ENCODE data around the gene NECAP2.
A peak's percentile ranks its signal among the peaks of the same experiment; 100 is the strongest.
"Not testable (repeated sequence)": the region's sequence is repeated elsewhere in the genome, so short reads cannot be mapped to it uniquely, and the experiment has no call there.

Gene NECAP2

GRCh38 chr1:16430606-16431005 is 9.9 kb upstream of the NECAP2 start:
- peak in 1 of 2 experiments; percentile 27 for DNase-seq

- DNase-seq, result no peak
Measured at GRCh38 chr1:16433030-16433429, 7.5 kb upstream of the NECAP2 start.

- no peak for DNase-seq
Measured at GRCh38 chr1:16434007-16434406, 6.5 kb upstream of the NECAP2 start.

GRCh38 chr1:16434501-16434900 is 6.0 kb upstream of the NECAP2 start:
- DNase-seq, result no peak

GRCh38 chr1:16436946-16437474 is 3.5 kb upstream of the NECAP2 start, which contains the start of gene SPATA21:
SPATA21 (minus strand) TSS chr1:16437424; CDS start chr1:16431371, 6,053 bp downstream.
- no peak for DNase-seq

GRCh38 chr1:16438516-16438915 is 2.0 kb upstream of the NECAP2 start:
- DNase-seq, result no peak

- DNase-seq, result no peak
Measured at GRCh38 chr1:16438924-16439323, 1.6 kb upstream of the NECAP2 start.

- DNase-seq, result no peak
Measured at GRCh38 chr1:16440131-16440469, 424 bp upstream of the NECAP2 start.

- DNase-seq, result no peak
Measured at GRCh38 chr1:16441282-16441665, 750 bp downstream of the NECAP2 start.

- DNase-seq, result no peak
Measured at GRCh38 chr1:16442265-16442664, 1.7 kb downstream of the NECAP2 start.

GRCh38 chr1:16442941-16443340 is 2.4 kb downstream of the NECAP2 start:
- DNase-seq, result no peak

GRCh38 chr1:16443975-16444770 is 3.6 kb downstream of the NECAP2 start:
- DNase-seq, result no peak

GRCh38 chr1:16445052-16445451 is 4.5 kb downstream of the NECAP2 start:
- DNase-seq, result no peak

GRCh38 chr1:16446116-16446515 is 5.6 kb downstream of the NECAP2 start:
- DNase-seq, result no peak

GRCh38 chr1:16447641-16448040 is 7.1 kb downstream of the NECAP2 start:
- no peak for DNase-seq

GRCh38 chr1:16449065-16449464 is 8.5 kb downstream of the NECAP2 start:
- no peak for DNase-seq

GRCh38 chr1:16449666-16450065 is 9.1 kb downstream of the NECAP2 start:
- no peak for DNase-seq

GRCh38 chr1:16450863-16451481 is 10.4 kb downstream of the NECAP2 start:
- no peak for DNase-seq

- DNase-seq, result no peak
Measured at GRCh38 chr1:16451841-16452528, 11.5 kb downstream of the NECAP2 start.

- not testable (repeated sequence) for DNase-seq
Measured at GRCh38 chr1:16454909-16455308, 14.4 kb downstream of the NECAP2 start.

GRCh38 chr1:16456151-16456550 is 15.6 kb downstream of the NECAP2 start:
- DNase-seq, result not testable (repeated sequence)

- DNase-seq, result no peak
Measured at GRCh38 chr1:16458831-16459230, 18.3 kb downstream of the NECAP2 start.

- DNase-seq, result no peak
Measured at GRCh38 chr1:16459352-16459925, 18.9 kb downstream of the NECAP2 start.

All from NCI-H2081 (cell line).